Activated CD8-positive, alpha-beta memory T cell treated with anti-CD3 and anti-CD28 coated beads, Interleukin-2, amount 50 U/mL, for 24 hours (primary cell): ENCODE data around the gene LBHD1.
"Not testable (repeated sequence)": the region's sequence is repeated elsewhere in the genome, so short reads cannot be mapped to it uniquely, and the experiment has no call there.

Experiments used
- DNase-seq: peaks from one replicate; pipeline ENCODE4 v3.0.0-alpha.2; 2020; ENCODE audit errors: extremely low read depth

LBHD1 gene

DNA sequence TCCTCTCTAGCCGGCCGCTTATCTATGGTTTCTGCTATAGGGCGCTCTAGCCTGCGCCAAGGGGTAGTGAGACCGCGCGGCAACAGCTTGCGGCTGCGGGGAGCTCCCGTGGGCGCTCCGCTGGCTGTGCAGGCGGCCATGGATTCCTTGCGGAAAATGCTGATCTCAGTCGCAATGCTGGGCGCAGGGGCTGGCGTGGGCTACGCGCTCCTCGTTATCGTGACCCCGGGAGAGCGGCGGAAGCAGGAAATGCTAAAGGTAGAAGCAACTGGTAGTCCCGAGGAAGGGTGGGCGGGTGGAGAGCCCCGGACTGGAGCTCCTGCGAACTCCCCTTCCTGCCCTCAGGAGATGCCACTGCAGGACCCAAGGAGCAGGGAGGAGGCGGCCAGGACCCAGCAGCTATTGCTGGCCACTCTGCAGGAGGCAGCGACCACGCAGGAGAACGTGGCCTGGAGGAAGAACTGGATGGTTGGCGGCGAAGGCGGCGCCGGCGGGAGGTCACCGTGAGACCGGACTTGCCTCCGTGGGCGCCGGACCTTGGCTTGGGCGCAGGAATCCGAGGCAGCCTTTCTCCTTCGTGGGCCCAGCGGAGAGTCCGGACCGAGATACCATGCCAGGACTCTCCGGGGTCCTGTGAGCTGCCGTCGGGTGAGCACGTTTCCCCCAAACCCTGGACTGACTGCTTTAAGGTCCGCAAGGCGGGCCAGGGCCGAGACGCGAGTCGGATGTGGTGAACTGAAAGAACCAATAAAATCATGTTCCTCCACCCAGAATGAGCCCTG lies at the start of gene LBHD1, which contains the start of gene UQCC3:
LBHD1 (minus strand) TSS at position 660 of the 782 bp plus-strand sequence. CDS start 2,236 bp downstream, outside the sequence.
UQCC3 (plus strand) TSS at position 66 of the 782 bp plus-strand sequence; CDS start at position 139, 73 bp downstream.
- DNase-seq: no peak

GRCh38 chr11:62719302-62719978 lies 47.4 kb upstream of the LBHD1 start:
- DNase-seq: no peak

DNA sequence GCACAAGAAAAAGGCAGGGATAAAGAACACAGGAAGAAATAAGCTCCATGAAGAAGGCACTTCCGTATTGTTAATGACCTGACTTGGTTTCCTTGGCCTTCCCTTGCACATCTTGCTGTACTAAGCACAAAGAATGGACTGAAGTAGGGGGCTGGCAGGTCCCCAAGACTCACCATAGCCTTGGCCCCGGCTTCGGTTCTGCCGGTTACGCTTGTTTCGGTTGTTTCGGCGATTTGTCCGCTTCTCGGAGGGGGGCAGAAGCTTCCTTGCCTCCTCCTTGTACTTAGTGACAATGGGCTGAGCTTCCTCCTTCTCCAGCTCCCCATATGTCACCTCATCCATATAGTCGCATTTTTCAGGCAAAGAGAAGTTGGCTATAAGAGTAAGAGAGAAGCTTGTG lies 44.7 kb upstream of the LBHD1 start:
- no peak for DNase-seq

- no peak for DNase-seq
Measured at GRCh38 chr11:62716206-62716605, 44.1 kb upstream of the LBHD1 start.

GRCh38 chr11:62715150-62716130 lies 43.4 kb upstream of the LBHD1 start:
- no peak for DNase-seq

GRCh38 chr11:62713343-62713742 lies 41.3 kb upstream of the LBHD1 start:
- no peak for DNase-seq

GRCh38 chr11:62712861-62713260 lies 40.8 kb upstream of the LBHD1 start:
- no peak for DNase-seq

DNA sequence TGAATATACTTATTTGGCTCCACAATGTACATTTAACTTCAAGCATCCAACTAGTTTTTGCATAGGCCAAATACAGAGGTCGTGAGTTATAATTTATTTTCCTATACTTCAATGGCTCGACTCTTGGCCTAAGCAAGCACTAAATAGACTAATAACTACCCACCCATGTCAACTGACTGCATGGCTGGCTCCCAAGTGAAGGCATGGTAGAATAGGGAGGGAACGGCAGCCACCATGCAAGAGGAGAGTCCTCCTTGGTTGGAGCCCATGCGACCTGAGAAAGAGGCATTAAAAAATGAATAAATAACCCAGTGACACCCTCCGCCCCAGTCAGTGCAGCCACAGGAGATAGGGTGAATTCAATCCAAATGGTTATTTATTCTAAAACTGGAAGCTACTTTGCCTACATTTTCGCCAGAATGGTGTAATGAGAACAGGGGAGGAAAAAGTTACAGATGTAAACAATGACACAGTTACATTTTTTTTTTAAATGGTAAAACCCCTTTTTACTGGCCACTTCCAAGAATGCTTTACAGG lies 40.3 kb upstream of the LBHD1 start:
- DNase-seq: no peak

GRCh38 chr11:62710001-62710345 lies 37.9 kb upstream of the LBHD1 start:
- no peak for DNase-seq

GRCh38 chr11:62709247-62710000 lies 37.4 kb upstream of the LBHD1 start:
- DNase-seq: peak; percentile 96

DNA sequence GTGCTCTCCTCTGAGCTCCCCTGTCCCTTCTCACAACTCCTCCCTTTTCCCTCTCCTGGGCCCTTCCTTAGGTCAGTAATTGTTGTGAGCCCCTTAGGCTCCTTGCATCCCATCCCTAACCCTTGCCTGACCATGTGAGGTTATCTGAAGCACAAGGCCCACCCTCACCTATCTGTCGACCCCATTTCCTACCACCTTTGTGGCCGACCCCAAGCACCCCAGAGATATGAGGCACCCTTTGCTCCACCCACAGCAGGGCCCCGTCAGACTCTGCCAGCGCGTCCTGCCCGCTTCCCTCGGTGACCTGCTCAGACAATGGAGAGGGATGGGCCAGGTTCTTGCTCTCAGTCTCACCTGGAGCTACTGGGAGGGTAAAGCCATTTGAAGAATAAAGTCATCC lies 36.7 kb upstream of the LBHD1 start:
- DNase-seq: no peak

- no peak for DNase-seq
Measured at GRCh38 chr11:62708392-62708791, 36.3 kb upstream of the LBHD1 start.

GRCh38 chr11:62707277-62707861 lies 35.3 kb upstream of the LBHD1 start, which contains the start of the genes BSCL2 and GNG3:
Gene BSCL2, minus strand, starts transcription at chr11:62707424. Its CDS starts 229 bp downstream, at chr11:62707195.
Gene GNG3, plus strand, starts transcription at chr11:62707676. Its CDS starts 620 bp downstream, at chr11:62708296.
- DNase-seq: no peak

- DNase-seq: no peak
Measured at GRCh38 chr11:62706850-62707247, 34.8 kb upstream of the LBHD1 start.

DNA sequence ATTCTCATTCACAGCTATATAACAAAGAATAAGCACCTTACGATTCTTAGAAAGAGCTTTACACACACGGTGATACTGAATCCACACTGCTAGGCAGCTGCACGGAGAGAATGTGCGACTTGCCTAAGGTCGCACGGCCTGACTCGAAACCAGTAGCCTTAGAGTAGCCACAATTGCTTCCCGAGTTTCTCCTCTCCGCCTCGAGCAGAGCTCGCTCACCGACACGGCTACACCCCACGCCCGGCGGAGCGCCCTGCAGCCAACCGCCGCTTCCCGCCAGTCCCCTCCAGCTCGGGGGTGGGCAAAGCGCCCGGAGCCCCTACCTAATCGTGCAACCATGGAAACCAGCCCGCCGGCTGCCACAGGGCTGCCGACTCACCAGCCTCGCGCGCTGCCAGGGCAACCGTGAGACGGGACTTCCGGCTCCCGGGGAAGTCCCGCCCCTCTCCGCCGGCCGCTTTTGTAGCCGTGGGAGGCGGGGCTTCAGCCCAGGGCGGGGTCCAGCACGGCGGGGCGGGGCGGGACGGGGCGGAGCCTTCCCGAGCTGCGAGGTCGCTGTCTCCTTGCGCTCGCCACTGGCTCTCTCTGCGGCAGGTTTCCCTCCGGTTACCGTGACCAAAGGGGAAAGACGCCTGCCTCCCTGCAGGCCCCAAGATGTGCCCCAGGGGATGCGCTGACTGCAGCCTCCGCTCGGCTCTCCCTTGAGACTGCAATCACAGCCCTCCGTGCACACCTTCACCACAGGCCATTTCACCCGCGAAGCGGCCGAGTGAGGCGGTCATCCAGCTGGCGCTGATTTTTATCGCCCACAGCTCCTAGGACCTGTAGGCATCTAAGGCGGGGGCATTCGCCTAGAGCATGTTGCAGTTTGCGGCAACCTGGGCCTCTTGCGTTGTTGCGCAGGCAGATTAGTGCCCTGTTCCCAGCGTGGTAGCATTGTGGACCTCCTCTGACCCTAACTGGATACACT lies 34.1 kb upstream of the LBHD1 start:
- DNase-seq: peak; percentile 70

- DNase-seq: no peak
Measured at GRCh38 chr11:62705413-62705812, 33.3 kb upstream of the LBHD1 start.

DNA sequence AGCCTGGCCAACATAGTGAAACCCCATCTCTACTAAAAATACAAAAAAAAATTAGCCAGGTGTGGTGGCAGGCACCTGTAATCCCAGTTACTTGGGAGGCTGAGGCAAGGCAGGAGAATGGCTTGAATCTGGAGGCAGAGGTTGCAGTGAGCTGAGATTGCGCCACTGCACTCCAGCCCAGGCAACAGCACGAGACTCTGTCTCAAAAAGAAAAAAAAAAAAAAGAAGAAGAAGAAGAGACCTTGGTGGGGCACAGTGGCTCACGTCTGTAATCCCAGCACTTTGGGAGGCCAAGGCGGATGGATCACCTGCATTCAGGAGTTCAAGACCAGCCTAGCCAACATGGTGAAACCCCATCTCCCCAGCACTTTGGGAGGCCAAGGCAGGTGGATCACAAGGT lies 31.9 kb upstream of the LBHD1 start:
- not testable (repeated sequence) for DNase-seq

DNA sequence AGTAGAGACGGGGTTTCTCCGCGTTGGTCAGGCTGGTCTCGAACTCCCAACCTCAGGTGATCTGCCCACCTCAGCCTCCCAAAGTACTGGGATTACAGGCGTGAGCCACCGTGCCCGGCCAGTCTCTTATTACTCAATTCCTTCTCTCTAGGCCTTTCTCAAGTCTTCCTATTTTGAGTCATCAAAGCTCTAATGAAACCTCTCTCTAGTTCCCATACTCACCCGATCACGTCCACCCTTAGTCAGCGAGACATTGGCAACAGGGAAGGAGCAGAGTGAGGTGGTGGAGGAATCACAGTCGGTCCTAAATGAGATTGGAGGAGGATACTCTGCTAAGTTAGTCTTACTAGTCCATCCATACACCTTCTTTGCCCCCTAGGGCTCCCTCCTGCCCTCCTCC lies 30.2 kb upstream of the LBHD1 start:
- no peak for DNase-seq

GRCh38 chr11:62694455-62695167 lies 22.5 kb upstream of the LBHD1 start:
- no peak for DNase-seq
